Measurements from ENCODE around the gene ANO1. TPM values are rescaled to one million over a fixed set of nuclear protein-coding genes. Genes with fewer than 3 reads are reported as not detected.

The ANO1 gene

GRCh38 chr11:70233034-70233433 is 154.9 kb downstream of the ANO1 start:
- Histone ChIP-seq H3K79me2 (ENCODE audit: control insufficient read depth, insufficient read depth, low read length) (no peaks in the 10 kb centered on the region), H3K27ac (ENCODE audit: low read depth, low read length) (no peak overlapping the region), H4K5ac (ENCODE audit: low read length) (no peak overlapping the region), H2AK5ac (ENCODE audit: low read length) (no peak overlapping the region), H3K36me3 (ENCODE audit: control insufficient read depth, insufficient read depth, low read length) (no peaks in the 10 kb centered on the region), H2BK15ac (replicated peaks; ENCODE audit: low read depth) (no peak overlapping the region), H3K23ac (ENCODE audit: low read length) (no peak overlapping the region), H2BK120ac (ENCODE audit: low read depth, low read length) (no peak overlapping the region), H3K4me2 (ENCODE audit: low read length) (no peak overlapping the region), H3K4me1 (ENCODE audit: control insufficient read depth, low read depth, low read length) (no peaks in the 10 kb centered on the region), H2BK5ac (ENCODE audit: low read length) (no peak overlapping the region), H3K4ac (ENCODE audit: low read depth, low read length) (no peak overlapping the region), H3K79me1 (ENCODE audit: low read length) (no peaks in the 10 kb centered on the region), H3K27me3 (ENCODE audit: insufficient read depth, low read length, poor library complexity) (no peaks in the 10 kb centered on the region), H4K8ac (ENCODE audit: low read depth, low read length) (no peak overlapping the region), H3K9ac (ENCODE audit: low read length) (no peak overlapping the region), H3K56ac (ENCODE audit: low read length) (no peak overlapping the region), H3K18ac (ENCODE audit: low read length) (no peak overlapping the region), H3K4me3 (ENCODE audit: low read length) (no peak overlapping the region)
- DNase-seq = no peak

- Histone ChIP-seq H3K4ac (ENCODE audit: low read depth, low read length) (no peak overlapping the region), H3K27ac (ENCODE audit: low read depth, low read length) (no peak overlapping the region), H3K18ac (ENCODE audit: low read length) (no peak overlapping the region), H3K4me3 (ENCODE audit: low read length) (no peak overlapping the region), H3K4me2 (ENCODE audit: low read length) (no peak overlapping the region), H3K27me3 (ENCODE audit: insufficient read depth, low read length, poor library complexity) (no peaks in the 10 kb centered on the region), H3K9ac (ENCODE audit: low read length) (no peak overlapping the region), H4K5ac (ENCODE audit: low read length) (no peak overlapping the region), H3K79me1 (ENCODE audit: low read length) (no peaks in the 10 kb centered on the region), H2AK5ac (ENCODE audit: low read length) (no peak overlapping the region), H3K79me2 (ENCODE audit: control insufficient read depth, insufficient read depth, low read length) (no peaks in the 10 kb centered on the region), H3K36me3 (ENCODE audit: control insufficient read depth, insufficient read depth, low read length) (no peaks in the 10 kb centered on the region), H2BK120ac (ENCODE audit: low read depth, low read length) (no peak overlapping the region), H3K56ac (ENCODE audit: low read length) (no peak overlapping the region), H2BK5ac (ENCODE audit: low read length) (no peak overlapping the region), H3K23ac (ENCODE audit: low read length) (no peak overlapping the region), H3K4me1 (ENCODE audit: control insufficient read depth, low read depth, low read length) (no peaks in the 10 kb centered on the region), H2BK15ac (replicated peaks; ENCODE audit: low read depth) (no peak overlapping the region), H4K8ac (ENCODE audit: low read depth, low read length) (no peak overlapping the region)
- DNase-seq = no peak
- WGBS (ENCODE audit: extremely low coverage, insufficient coverage, low lambda C conversion rate) = no CpG with 5 or more reads among the region's 11 CpGs
Observed at GRCh38 chr11:70233511-70233934, 155.4 kb downstream of the ANO1 start.

GRCh38 chr11:70233962-70234361 is 155.8 kb downstream of the ANO1 start:
- WGBS (ENCODE audit: extremely low coverage, insufficient coverage, low lambda C conversion rate) = no CpG with 5 or more reads among the region's 9 CpGs
- H4K5ac ChIP-seq (ENCODE audit: low read length) = no peak overlapping the region
- DNase-seq = no peak
- no peaks in the 10 kb centered on the region for H3K36me3 ChIP-seq (ENCODE audit: control insufficient read depth, insufficient read depth, low read length)
- H2BK15ac ChIP-seq (replicated peaks; ENCODE audit: low read depth) = no peak overlapping the region
- H2BK5ac ChIP-seq (ENCODE audit: low read length) = no peak overlapping the region
- H3K4ac ChIP-seq (ENCODE audit: low read depth, low read length) = no peak overlapping the region
- no peaks in the 10 kb centered on the region for H3K79me2 ChIP-seq (ENCODE audit: control insufficient read depth, insufficient read depth, low read length)
- no peak overlapping the region for H3K56ac ChIP-seq (ENCODE audit: low read length)
- H3K23ac ChIP-seq (ENCODE audit: low read length) = no peak overlapping the region
- H3K27me3 ChIP-seq (ENCODE audit: insufficient read depth, low read length, poor library complexity) = no peaks in the 10 kb centered on the region
- H3K79me1 ChIP-seq (ENCODE audit: low read length) = no peaks in the 10 kb centered on the region
- no peak overlapping the region for H3K18ac ChIP-seq (ENCODE audit: low read length)
- no peak overlapping the region for H4K8ac ChIP-seq (ENCODE audit: low read depth, low read length)
- H3K4me2 ChIP-seq (ENCODE audit: low read length) = no peak overlapping the region
- no peak overlapping the region for H2AK5ac ChIP-seq (ENCODE audit: low read length)
- no peak overlapping the region for H3K9ac ChIP-seq (ENCODE audit: low read length)
- no peak overlapping the region for H3K4me3 ChIP-seq (ENCODE audit: low read length)
- H3K4me1 ChIP-seq (ENCODE audit: control insufficient read depth, low read depth, low read length) = no peaks in the 10 kb centered on the region
- H2BK120ac ChIP-seq (ENCODE audit: low read depth, low read length) = no peak overlapping the region
- no peak overlapping the region for H3K27ac ChIP-seq (ENCODE audit: low read depth, low read length)

Small RNA genes within 50 kb of the gene (small RNA-seq; reads per million reads assigned to genes)
- gene RNU6-1175P (ENCODE audit: insufficient read depth) = not detected
